Spleen (tissue), 11 donors: ENCODE data around the gene SERPINE1. TPM values are rescaled to one million over a fixed set of nuclear protein-coding genes. Genes with fewer than 3 reads are reported as not detected.
A peak's percentile ranks its signal among the peaks of the same experiment; 100 is the strongest.

Source experiments
- DNase-seq: peaks from one replicate; pipeline ENCODE4 v3.0.0-alpha.2; 2020
- H3K27ac ChIP-seq, 8 donors: fragments of 200-600 bp; sonication (generic) in 7 of 8; 1 replicate in 4 of 8; 2 replicates in 4 of 8; pipeline versions ENCODE4 v1.5.0 to v1.8.0; 2016 to 2021; ENCODE audit warnings: inconsistent platforms in 4 of 8, mild to moderate bottlenecking in 4 of 8, moderate library complexity in 1 of 8
- H3K27me3 ChIP-seq, 7 donors: fragments of 200-600 bp; sonication (generic) in 6 of 7; replicated peaks in 1 of 7; 1 replicate in 4 of 7; 2 replicates in 3 of 7; pipeline versions ENCODE4 v1.5.0 to v1.8.0; 2016 to 2021; ENCODE audit warnings: inconsistent platforms in 3 of 7, mild to moderate bottlenecking in 1 of 7
- H3K36me3 ChIP-seq, 6 donors: fragments of 200-600 bp; sonication (generic) in 5 of 6; 1 replicate in 4 of 6; 2 replicates in 2 of 6; pipeline versions ENCODE4 v1.5.0 to v1.8.0; 2016 to 2021; ENCODE audit warnings: inconsistent platforms in 2 of 6
- H3K4me1 ChIP-seq, 6 donors: fragments of 200-600 bp; sonication (generic) in 5 of 6; 1 replicate in 3 of 6; 2 replicates in 3 of 6; pipeline versions ENCODE4 v1.5.0 to v1.8.0; 2016 to 2021; ENCODE audit warnings: inconsistent platforms in 3 of 6
- H3K4me3 ChIP-seq, 8 donors: fragments of 200-600 bp; sonication (generic) in 7 of 8; 1 replicate in 4 of 8; 2 replicates in 4 of 8; pipeline versions ENCODE4 v1.5.0 to v1.8.0; 2016 to 2021; ENCODE audit warnings: inconsistent platforms in 4 of 8, mild to moderate bottlenecking in 4 of 8, moderate library complexity in 2 of 8
- H3K9me3 ChIP-seq, 8 donors: fragments of 200-600 bp; sonication (generic) in 7 of 8; 1 replicate in 4 of 8; 2 replicates in 4 of 8; pipeline versions ENCODE4 v1.5.0 to v1.8.0; 2016 to 2021; ENCODE audit warnings: inconsistent platforms in 4 of 8
- POLR2A ChIP-seq, 3 donors: fragments of 450-650 bp; IDR thresholded peaks; one replicate each; pipeline ENCODE4 v1.5.1; 2017; ENCODE audit warnings: antibody characterized with exemption in 3 of 3, mild to moderate bottlenecking in 1 of 3
- POLR2AphosphoS5 ChIP-seq, 3 donors: sonication (generic); formaldehyde crosslinking; IDR thresholded peaks; one replicate each; pipeline ENCODE4 v1.5.1; 2017; ENCODE audit warnings: antibody characterized with exemption in 3 of 3
- WGBS, 5 donors: extraction: QIAGEN DNeasy Blood & Tissue Kit in 3 of 5; methylation state at CpG; one replicate each; pipeline versions ENCODE4 v1.1.5 to v1.1.7; 2013 to 2018; 5-methylcytosine and 5-hydroxymethylcytosine counted together
- intact Hi-C: fragments of 100-400 bp; cut with DNase I; formaldehyde crosslinking; loops from one replicate; pipeline ENCODE4 v1.15.0; 2023; ENCODE audit warnings: low total_unique reads
- polyA plus RNA-seq, 3 donors: library from polyadenylated mRNA; stranded (reverse); fragments of 200-250 nt; gene quantifications; one replicate each; pipeline ENCODE4 v1.2.1, GENCODE V29; 2013
- total RNA-seq, 7 donors: library from RNA; depleted of rRNA in 3 of 7; stranded (reverse); fragments of >200 nt in 3 of 7; fragmentation: NEBNext Ultra II Directional in 4 of 7; extraction: Animal tissue kit (Norgen Biotek cat#: 25700) in 4 of 7; gene quantifications; one replicate each; pipeline versions ENCODE4 v1.1.0 to v1.2.1, GENCODE V29; 2016 to 2021
- TF ChIP-seq, protein P1 (sequence below), 11 experiments: fragments of 200-600 bp in 7 of 11; fragments of 450-650 bp in 4 of 11; sonication (generic) in 4 of 11; IDR thresholded peaks in 8 of 11; conservative IDR thresholded peaks in 3 of 11; 1 replicate in 7 of 11; 2 replicates in 4 of 11; pipeline versions ENCODE4 v1.4.0 to v1.8.0; 2016 to 2021; ENCODE audit warnings: antibody characterized with exemption in 11 of 11, inconsistent platforms in 4 of 11, mild to moderate bottlenecking in 1 of 11
- donor health status: healthy with polysubstance abuse.
- donor health status: DM: no; HTN: no; CAD: no; lungs with moderate emphysema.
- donor health status: DM: no; HTN: no; CAD: no.
- donor health status: Bipolar disorder and iron deficiency.
- donor health status: healthy.
- donor health status: DM: no; HTN: no; CAD: no.
- donor health status: DM: yes; HTN: yes; CAD: no.

The SERPINE1 gene
- total and polyA plus RNA-seq, 10 donors, result 2.2 to 46.4 (median 4.7) TPM

- WGBS, 5 donors, result 3 to 6% (median 4%) methylated on average over 17 to 18 of the region's 18 CpGs
- no peaks in the 10 kb centered on the region for H3K36me3 ChIP-seq
- H3K27me3 ChIP-seq, result peaks cover 22 to 100% (median 100%) of the 10 kb centered on the region in 7 donors
- peaks cover 0 to 9% (median 0%) of the 10 kb centered on the region in 8 donors for H3K9me3 ChIP-seq
- TF ChIP-seq POLR2AphosphoS5 (IDR thresholded peaks at IDR 0.05) (no peak), POLR2A (IDR thresholded peaks at IDR 0.05) (no peak)
- TF ChIP-seq, protein P1, sequence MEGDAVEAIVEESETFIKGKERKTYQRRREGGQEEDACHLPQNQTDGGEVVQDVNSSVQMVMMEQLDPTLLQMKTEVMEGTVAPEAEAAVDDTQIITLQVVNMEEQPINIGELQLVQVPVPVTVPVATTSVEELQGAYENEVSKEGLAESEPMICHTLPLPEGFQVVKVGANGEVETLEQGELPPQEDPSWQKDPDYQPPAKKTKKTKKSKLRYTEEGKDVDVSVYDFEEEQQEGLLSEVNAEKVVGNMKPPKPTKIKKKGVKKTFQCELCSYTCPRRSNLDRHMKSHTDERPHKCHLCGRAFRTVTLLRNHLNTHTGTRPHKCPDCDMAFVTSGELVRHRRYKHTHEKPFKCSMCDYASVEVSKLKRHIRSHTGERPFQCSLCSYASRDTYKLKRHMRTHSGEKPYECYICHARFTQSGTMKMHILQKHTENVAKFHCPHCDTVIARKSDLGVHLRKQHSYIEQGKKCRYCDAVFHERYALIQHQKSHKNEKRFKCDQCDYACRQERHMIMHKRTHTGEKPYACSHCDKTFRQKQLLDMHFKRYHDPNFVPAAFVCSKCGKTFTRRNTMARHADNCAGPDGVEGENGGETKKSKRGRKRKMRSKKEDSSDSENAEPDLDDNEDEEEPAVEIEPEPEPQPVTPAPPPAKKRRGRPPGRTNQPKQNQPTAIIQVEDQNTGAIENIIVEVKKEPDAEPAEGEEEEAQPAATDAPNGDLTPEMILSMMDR (IDR thresholded peaks at IDR 0.05 in 8 of 11, conservative IDR thresholded peaks at IDR 0.05 in 3 of 11), result no peak
- no peak overlapping the region for H3K27ac ChIP-seq
- DNase-seq, result no peak
- no peak overlapping the region for H3K4me3 ChIP-seq
- H3K4me1 ChIP-seq, result peaks cover 47 to 84% (median 69%) of the 10 kb centered on the region in 6 donors
- intact Hi-C loops, result no loop called here
These were observed 42.4 kb downstream of the SERPINE1 start for GRCh38 chr7:101169110-101169837.

DNA sequence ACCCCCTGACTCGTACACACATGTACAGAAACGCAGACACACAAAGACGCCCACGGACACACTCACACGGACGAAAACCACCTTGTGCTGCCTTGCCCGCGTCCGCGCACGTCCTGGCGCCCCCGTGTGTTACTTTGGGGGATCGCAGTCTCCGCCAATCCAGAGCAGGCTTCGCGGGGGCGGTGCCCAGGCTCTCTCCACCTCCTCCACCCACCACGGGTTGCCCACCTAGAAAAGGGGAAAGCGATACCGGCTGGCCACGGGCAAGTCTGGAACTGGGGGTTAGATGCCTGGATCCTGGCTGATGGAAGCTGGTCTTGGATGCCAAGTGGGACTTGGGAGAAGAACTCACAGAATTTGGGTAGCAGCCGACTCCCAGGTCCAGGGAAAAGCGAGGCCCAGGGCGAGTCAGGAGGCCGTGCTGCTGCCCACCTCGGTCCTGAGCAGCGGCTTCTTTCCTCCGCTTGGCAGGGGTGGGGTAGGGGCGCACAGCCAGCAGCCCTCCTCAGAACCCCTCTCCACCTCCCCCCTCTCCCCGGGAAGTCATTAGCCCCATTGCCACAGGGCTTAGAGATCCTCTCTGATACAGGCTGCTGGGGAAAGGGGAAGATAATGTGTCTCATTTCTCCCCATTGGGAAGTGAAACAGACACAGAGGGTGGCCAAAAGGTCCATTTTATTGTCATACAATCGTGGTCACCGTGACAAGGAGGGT is 43.1 kb downstream of the SERPINE1 start:
- no peak overlapping the region for H3K4me3 ChIP-seq
- H3K27ac ChIP-seq, result no peak overlapping the region
- H3K4me1 ChIP-seq, result peaks cover 41 to 82% (median 65%) of the 10 kb centered on the region in 6 donors
- intact Hi-C loops, result no loop called here
- H3K9me3 ChIP-seq, result peaks cover 0 to 9% (median 0%) of the 10 kb centered on the region in 8 donors
- peaks cover 26 to 100% (median 100%) of the 10 kb centered on the region in 7 donors for H3K27me3 ChIP-seq
- TF ChIP-seq POLR2A (IDR thresholded peaks at IDR 0.05) (no peak), POLR2AphosphoS5 (IDR thresholded peaks at IDR 0.05) (peak in 2 of 3 donors; percentile 51 to 60)
- TF ChIP-seq, protein P1 (IDR thresholded peaks at IDR 0.05 in 8 of 11, conservative IDR thresholded peaks at IDR 0.05 in 3 of 11), result peak; percentile 56 to 95 (median 85)
- peak; percentile 93 for DNase-seq
- H3K36me3 ChIP-seq, result no peaks in the 10 kb centered on the region
- 0 to 6% (median 3%) methylated on average over 25 to 33 of the region's 33 CpGs for WGBS, 5 donors

- 3 to 8% (median 5%) methylated on average over 15 to 17 of the region's 17 CpGs for WGBS, 5 donors
- H3K4me1 ChIP-seq, result peaks cover 32 to 73% (median 57%) of the 10 kb centered on the region in 6 donors
- TF ChIP-seq POLR2A (IDR thresholded peaks at IDR 0.05) (no peak), POLR2AphosphoS5 (IDR thresholded peaks at IDR 0.05) (no peak)
- TF ChIP-seq, protein P1 (IDR thresholded peaks at IDR 0.05 in 8 of 11, conservative IDR thresholded peaks at IDR 0.05 in 3 of 11), result no peak
These were observed 43.9 kb downstream of the SERPINE1 start for GRCh38 chr7:101170617-101171441.

More at GRCh38 chr7:101170617-101171441, 43.9 kb downstream of the SERPINE1 start:
- peaks cover 28 to 100% (median 100%) of the 10 kb centered on the region in 7 donors for H3K27me3 ChIP-seq
- H3K4me3 ChIP-seq, result no peak overlapping the region
- no peak overlapping the region for H3K27ac ChIP-seq
- H3K9me3 ChIP-seq, result peaks cover 0 to 4% (median 0%) of the 10 kb centered on the region in 8 donors
- H3K36me3 ChIP-seq, result no peaks in the 10 kb centered on the region
- intact Hi-C loops, result no loop called here
- DNase-seq, result no peak
